HuH-7 (cell line): ENCODE results near the gene BCO1.
A peak's percentile ranks its signal among the peaks of the same experiment; 100 is the strongest.

ENCODE experiments used
- DNase-seq: peaks from one replicate; pipeline ENCODE4 v3.0.0; 2011; ENCODE audit warnings: low spot score

Gene BCO1

DNA sequence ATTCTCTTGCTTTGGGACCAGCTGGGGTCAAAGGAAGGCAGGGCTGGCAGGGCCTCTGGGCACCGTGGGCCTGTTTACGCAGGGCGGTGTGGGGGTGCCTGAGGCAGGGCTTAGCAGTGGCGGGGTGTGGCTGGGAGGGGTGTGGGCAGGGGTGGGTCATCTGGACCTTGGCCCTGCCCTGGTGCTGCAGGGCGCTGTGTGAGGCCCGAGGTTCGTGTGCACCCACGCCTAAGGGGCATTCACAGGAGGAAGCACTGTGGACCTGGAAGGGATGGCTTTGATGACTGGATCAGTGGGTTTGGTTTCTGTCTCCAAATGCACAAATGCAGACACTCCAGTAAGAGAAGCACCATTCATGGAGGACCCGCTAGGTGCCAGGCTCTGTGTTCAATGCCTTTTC is 37.3 kb downstream of the BCO1 start:
- DNase-seq = no peak

DNA sequence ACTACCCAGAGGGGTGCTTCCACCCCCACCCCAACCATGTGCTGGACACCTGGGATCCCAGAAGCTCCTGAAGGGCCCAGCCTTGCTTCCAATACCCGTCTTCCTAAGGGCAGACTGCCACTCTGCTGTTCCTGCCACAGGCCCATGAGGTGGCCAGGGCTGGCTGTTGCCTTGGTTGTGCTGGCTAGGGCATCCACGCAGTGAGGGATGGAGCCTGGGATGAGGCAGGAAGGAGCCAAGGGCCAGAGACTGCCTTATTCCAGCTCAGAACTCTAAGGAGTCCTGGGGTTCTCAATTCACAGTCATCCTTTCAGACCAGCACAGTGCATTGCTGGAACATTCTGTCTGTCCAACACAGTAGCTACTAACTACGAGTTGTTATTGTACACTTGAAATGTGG is 37.8 kb downstream of the BCO1 start:
- no peak for DNase-seq

DNA sequence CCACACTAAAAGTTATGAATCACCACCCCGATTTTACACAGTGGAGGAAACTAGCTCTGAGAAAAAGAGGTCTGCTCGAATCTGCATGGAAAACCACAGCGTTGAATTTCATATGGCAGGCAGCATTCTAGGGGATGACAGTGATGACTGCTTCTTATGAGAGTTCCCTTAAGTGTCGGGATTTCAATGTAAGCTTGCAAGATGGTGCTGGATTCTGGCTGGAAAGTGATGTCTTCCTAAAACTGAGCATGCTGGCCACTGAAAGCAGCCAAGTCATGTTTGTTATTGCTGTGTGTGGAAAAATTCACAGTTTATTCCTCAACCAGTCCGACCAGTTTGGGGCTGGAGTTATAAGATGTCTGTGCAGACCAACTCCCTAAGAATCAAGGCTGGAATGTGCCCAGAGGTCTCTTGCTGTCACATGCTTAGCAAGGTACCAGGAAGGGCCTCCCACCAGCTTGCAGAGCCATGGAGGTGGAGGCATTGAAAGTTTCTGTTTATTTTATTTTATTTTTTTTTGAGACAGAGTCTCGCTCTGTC is 39.1 kb downstream of the BCO1 start:
- no peak for DNase-seq

DNA sequence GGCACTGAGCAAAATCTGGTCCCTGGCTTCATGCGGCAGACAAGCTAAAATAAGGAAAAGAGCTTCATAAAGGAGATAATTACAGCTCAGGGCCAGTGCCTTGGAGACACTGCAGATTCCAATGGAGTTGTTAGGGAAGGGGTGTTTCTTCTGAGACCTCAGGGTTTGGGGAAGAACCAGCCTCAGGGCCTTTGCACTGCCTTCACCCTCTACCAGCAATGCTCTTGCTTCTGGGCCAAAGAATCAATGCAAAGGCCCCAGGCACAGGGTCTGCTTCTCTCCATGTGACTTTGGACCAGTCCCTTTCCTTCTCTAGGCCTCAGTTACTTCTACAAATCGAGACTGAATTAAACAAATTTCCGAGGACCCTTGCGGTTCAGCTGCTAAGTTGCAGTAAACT is 40.0 kb downstream of the BCO1 start:
- DNase-seq = no peak

GRCh38 chr16:81279392-81279791 is 40.9 kb downstream of the BCO1 start:
- DNase-seq = no peak

DNA sequence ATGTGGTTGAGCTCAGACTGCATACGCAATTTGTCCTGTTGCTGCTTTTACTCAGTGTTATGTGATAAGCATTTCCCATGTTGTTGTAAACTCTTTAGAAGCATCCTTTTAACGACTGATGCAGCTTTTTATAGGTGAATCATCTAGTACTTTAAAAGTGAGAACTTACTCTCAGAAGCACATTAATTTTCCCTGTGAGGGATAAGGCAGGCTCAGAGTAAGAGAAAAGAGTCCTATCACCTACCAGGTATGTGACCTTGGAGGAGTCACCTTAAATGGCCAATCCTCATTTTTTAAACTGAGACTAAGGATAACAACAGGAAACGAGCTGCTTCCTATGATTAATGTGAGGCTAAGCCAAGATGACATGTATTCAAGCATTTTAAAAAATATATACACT is 41.9 kb downstream of the BCO1 start:
- no peak for DNase-seq

DNA sequence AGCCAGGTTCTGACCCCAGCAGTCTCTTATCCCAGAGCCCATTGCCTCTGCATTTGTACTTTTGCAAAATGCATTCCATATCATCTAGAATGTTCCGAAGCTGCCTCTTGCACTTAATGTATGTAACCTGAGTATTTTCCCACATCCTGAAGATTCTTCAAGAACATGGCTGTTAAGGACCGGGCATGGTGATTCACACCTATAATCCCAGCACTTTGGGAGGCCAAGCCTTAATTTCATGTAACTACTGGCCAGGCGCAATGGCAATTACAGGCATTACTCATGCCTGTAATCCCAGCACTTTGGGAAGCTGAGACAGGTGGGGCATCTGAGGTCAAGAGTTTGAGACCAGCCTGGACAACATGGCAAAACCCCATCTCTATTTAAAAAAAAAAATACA is 44.6 kb downstream of the BCO1 start:
- no peak for DNase-seq

DNA sequence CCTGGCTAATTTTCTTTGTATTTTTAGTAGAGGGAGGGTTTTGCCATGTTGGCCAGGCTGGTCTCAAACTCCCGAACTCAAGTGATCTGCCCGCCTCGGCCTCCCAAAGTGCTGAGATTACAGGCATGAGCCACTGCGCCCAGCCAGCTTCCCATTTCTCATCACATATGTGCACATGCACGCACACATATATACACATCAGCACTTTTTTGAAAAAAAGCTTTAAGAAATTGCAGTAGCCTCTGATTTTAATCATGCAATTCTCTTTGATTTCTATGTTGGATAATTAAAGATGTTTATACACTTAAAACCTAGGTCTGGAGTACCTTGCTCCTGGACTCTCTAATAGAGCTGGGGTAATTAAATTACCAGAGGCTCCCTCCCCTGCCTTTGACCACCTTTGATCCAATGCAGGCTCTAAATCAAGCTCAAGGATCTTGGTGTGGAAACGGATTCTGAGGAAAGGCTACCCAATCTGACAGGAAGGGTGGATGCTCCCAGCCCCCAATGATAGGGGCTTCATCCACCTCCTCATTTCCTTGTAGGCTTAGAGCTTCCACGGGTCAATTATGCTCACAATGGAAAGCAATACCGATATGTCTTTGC is 46.6 kb downstream of the BCO1 start:
- DNase-seq = no peak

GRCh38 chr16:81286190-81286589 is 47.7 kb downstream of the BCO1 start:
- no peak for DNase-seq

- no peak for DNase-seq
Observed at GRCh38 chr16:81291117-81291516, 52.6 kb downstream of the BCO1 start.

GRCh38 chr16:81292936-81293335 is 54.4 kb downstream of the BCO1 start:
- no peak for DNase-seq

GRCh38 chr16:81293909-81294802 is 55.7 kb downstream of the BCO1 start:
- DNase-seq = no peak

GRCh38 chr16:81296631-81297030 is 58.1 kb downstream of the BCO1 start:
- no peak for DNase-seq

DNA sequence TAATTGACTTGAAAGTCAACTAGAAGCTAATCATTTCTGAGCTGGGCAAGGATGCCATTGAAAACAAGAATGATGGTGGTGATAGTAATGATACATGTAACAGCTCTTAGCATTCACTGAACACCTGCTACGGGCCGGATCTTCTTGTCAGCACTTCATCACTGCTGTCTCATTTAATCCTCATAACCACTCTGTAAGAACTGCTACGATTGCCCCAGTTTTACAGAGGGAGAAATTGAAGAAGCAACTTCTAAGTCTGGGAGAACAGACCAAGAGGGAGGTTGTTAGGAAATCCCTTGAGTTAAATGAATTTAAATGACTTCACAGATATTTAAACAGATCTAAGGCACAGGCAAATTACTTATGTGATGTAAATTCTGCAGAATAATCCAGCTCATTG is 69.3 kb downstream of the BCO1 start:
- no peak for DNase-seq

DNA sequence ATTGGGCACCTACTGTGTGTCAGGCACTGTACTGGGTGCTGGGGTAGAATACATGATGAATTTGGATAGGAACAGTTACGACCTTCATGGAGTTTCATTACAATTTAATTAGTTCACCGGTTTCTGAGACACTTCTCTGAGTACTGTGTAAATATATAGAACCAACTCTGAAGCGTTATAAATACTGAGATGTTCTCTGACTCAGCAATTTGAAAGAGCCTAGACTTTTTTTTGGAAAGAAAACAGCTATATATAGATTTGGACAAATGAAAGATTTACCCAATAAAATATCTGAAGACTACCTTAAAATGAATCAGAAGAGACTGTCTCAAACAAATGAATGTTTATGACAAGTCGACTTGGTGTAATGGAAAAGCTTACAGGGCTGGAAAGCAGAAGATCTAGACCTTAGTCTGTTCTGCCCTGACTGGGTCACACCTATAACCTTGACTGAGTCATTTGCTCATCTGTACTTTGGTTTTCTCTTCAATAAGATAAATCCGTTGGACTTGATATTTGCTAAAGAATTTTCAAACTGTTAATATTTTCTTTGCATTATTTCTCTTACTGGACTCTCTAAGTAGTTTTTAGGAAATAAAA is 71.7 kb downstream of the BCO1 start:
- DNase-seq = no peak

DNA sequence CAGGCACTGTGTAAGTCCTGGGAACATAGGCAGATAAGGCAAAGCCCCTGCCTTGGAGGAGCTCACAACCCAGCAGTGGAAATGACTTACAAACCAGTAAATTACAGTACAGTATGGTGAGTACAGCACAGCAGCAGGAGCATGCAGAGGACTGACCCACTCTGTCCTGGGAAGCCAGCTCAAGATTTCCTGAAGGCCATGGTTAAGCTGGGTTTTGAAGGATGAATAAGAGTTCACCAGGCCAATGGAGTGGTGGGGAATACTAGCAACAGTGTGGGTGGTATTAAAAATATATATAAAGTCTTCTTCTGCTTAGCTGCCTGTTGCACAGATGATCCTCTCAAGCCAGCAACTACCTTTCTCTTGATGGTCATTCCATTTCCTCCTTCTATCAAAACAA is 73.3 kb downstream of the BCO1 start:
- no peak for DNase-seq

DNA sequence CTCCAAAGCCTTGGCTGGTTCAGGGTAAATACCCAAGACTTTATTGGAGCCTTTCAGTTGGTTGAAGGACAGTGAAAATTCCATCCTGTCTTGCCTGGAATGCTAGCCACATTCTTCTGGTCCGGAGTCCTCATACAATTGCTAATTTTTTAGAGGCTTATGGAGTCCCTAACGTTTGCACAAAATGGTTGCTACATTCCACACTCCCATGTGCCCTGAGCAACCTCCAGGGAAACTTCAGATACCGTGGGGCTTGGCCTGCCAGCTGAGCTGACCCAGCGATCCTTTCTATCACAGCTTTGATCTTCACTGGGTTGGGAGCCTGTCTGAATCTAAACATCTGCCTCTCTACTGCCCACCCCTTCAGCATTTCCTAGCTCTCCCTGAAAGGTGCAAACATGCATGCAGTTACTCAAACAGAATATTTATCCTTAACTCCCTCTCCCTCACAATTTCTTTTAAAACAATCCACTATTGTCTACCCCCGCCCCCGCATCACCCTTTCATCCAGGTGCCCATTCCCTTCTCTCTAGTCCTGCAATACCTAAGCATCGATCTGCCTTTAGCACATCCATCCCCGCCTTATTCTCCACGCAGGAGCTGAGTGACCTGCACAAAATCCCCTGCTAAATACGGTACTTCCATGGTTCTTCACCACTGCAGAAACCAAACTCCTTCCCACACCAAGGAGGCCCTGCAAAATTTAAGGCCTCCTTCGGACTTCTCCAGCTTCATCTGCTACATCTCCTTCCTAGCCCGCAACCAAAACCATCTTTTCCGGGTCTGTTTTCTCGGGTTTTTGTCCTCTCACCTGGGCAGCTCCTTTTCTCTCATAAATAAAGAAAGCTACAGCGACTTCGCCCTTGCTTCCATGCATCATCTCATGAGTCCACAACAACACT is 75.5 kb downstream of the BCO1 start:
- DNase-seq = no peak

DNA sequence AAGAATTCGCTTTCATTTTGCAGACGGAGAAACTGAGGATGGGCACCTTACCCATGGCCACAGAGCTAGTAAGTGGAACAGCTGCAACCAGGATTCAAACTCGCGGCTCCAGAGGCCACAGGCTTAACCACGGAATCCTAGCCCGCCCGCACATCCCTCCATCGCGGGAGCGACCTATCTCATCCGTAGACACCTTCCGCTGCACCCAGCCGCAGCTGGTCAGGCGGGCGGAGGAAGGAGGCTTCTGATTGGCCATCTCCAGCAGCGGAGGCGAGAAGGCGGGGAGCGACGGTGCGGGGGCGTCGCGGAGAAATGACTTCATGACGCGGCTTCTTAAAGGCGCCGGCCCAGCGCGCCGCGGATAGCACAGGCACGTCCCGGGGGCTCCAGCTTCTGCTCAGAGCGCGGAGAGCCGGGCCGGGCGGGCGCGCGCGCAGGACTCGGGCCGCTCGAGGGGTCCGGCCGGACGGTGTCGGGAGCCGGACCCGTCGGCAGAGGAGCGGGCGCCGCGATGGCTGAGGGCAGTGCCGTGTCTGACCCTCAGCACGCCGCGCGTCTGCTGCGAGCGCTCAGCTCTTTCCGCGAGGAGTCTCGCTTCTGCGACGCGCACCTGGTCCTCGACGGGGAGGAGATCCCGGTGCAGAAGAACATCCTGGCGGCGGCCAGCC is 76.2 kb downstream of the BCO1 start, which contains the start of gene GAN:
GAN (plus strand) TSS at position 360 of the 668 bp plus-strand sequence; CDS start at position 512, 152 bp downstream.
- DNase-seq = peak; percentile 98

DNA sequence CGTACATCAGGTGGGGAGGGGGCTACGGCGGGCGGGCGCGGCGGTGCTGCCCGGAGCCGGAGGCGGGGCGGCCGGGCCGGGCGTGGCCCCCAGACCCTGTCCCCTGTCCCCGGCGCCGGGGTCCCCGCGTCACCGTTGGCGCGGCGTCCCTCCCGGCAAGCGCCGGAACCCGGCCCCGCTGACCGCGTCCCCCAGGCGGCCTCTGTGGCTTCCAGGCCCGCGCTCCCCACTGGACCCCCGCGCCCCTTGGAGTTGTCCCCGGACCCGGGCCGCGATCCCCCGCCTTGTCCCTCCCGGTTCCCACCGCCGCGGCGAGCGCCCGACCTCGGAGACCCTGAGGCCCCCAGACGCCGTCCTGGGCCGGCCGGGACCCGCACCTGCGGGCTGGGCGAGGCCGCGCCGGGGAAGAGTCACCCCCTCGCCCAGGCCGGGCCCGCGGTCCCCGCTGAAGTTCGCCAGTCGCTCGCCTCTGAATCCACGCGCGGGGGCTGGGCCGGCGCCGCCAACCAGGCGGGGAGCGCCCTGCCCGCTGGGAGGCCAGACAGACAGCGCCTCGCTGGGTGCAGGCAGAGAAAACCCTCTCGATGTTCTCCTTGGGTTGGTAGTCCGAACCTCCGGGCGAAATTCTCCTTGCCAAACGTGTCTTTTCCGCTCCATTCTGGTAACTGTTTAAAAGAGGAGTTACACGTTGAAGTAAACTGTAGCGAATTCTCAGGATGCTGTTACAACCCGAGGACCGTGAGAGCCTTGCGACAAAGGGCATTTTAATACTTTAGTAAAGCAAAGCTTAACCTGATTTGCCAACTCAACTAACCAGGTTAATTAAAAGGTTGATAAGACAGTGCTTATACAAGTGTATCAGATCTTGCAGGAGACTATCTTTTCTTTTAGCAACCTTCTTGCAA is 77.0 kb downstream of the BCO1 start:
- DNase-seq = peak; percentile 29

DNA sequence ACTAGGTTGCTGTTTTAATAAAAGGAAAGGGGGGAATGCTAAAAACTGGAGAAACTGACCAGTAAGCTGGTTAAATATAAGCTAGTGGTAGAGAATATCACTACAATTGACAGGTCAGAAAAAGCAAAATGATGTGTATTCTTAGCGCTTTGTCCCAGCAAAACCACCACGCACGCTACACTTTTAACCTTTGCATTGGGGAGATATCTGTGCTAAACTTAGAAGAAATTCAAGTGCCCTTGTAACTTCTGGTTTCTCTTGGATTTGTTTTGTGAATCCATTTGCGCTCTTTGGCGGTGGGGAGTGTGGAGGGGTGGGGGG is 77.6 kb downstream of the BCO1 start:
- DNase-seq = no peak
